ENCODE measurements around the gene RHBDL2.

The RHBDL2 gene

GRCh38 chr1:38870996-38871395 is 70.6 kb downstream of the RHBDL2 start:
- no peak for TF ChIP-seq CTCF (IDR thresholded peaks at IDR 0.05; ENCODE audit: insufficient read depth, low read depth, low read length, missing control alignments)
- H3K4me3 ChIP-seq (ENCODE audit: low read length): no peak overlapping the region
- no peak for DNase-seq (ENCODE audit: low read depth)

- no peak for DNase-seq (ENCODE audit: low read depth)
- no peak overlapping the region for H3K4me3 ChIP-seq (ENCODE audit: low read length)
- TF ChIP-seq CTCF (IDR thresholded peaks at IDR 0.05; ENCODE audit: insufficient read depth, low read depth, low read length, missing control alignments): no peak
Measured at GRCh38 chr1:38867208-38867607, 74.4 kb downstream of the RHBDL2 start.

GRCh38 chr1:38865112-38865715 is 76.4 kb downstream of the RHBDL2 start:
- DNase-seq (ENCODE audit: low read depth): peak; percentile 69
- TF ChIP-seq CTCF (IDR thresholded peaks at IDR 0.05; ENCODE audit: insufficient read depth, low read depth, low read length, missing control alignments): no peak
- H3K4me3 ChIP-seq (ENCODE audit: low read length): no peak overlapping the region

GRCh38 chr1:38860454-38860795 is 81.2 kb downstream of the RHBDL2 start:
- peak overlapping the region; percentile 65 for H3K4me3 ChIP-seq (ENCODE audit: low read length)
- TF ChIP-seq CTCF (IDR thresholded peaks at IDR 0.05; ENCODE audit: insufficient read depth, low read depth, low read length, missing control alignments): no peak
- peak; percentile 13 for DNase-seq (ENCODE audit: low read depth)

GRCh38 chr1:38859561-38860453 is 81.8 kb downstream of the RHBDL2 start, which contains the start of gene RRAGC:
Gene RRAGC (minus strand): TSS chr1:38859772. CDS start chr1:38859646, 126 bp downstream.
- TF ChIP-seq CTCF (IDR thresholded peaks at IDR 0.05; ENCODE audit: insufficient read depth, low read depth, low read length, missing control alignments): no peak
- H3K4me3 ChIP-seq (ENCODE audit: low read length): peak within 1 kb of the TSS; percentile 77
- peak; percentile 99 for DNase-seq (ENCODE audit: low read depth)

GRCh38 chr1:38858833-38859560 is 82.6 kb downstream of the RHBDL2 start:
- peak; percentile 94 for DNase-seq (ENCODE audit: low read depth)
- no peak for TF ChIP-seq CTCF (IDR thresholded peaks at IDR 0.05; ENCODE audit: insufficient read depth, low read depth, low read length, missing control alignments)
- peak overlapping the region; percentile 77 for H3K4me3 ChIP-seq (ENCODE audit: low read length)
